ENCODE measurements around the gene MLYCD.
"Not testable (repeated sequence)": the region's sequence is repeated elsewhere in the genome, so short reads cannot be mapped to it uniquely, and the experiment has no call there.

Gene MLYCD

DNA sequence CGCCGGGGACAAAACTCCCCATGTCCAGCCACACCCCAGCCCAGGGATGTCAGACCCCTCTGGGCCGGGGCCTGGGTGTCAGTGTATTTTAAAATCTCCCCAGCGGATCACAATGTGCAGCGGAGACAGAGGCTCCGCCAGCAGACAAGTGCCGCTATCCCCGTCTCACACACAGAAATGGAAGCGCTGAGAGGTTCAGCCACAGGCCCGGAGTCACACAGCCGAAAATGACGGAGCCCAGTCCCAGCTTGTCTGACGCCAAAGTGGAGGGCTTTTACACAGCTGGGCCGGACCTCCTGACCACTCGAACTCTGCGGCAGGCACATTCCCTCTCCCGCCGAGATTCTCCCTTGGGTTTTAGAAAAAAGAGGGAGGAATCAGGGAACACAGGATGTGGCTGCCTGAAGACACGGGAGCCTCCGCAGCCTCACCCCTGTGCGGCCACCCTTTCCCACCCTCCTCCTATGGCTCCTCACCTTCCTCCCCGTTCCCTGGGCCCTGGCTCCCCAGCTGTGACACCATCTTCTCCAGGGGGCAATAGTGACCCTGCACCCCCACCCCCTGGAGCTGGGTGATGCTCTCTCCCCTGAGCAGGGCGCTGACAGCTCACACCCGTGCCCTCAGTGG is 47.4 kb downstream of the MLYCD start:
- TF ChIP-seq, protein P1, sequence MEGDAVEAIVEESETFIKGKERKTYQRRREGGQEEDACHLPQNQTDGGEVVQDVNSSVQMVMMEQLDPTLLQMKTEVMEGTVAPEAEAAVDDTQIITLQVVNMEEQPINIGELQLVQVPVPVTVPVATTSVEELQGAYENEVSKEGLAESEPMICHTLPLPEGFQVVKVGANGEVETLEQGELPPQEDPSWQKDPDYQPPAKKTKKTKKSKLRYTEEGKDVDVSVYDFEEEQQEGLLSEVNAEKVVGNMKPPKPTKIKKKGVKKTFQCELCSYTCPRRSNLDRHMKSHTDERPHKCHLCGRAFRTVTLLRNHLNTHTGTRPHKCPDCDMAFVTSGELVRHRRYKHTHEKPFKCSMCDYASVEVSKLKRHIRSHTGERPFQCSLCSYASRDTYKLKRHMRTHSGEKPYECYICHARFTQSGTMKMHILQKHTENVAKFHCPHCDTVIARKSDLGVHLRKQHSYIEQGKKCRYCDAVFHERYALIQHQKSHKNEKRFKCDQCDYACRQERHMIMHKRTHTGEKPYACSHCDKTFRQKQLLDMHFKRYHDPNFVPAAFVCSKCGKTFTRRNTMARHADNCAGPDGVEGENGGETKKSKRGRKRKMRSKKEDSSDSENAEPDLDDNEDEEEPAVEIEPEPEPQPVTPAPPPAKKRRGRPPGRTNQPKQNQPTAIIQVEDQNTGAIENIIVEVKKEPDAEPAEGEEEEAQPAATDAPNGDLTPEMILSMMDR (IDR thresholded peaks at IDR 0.05; ENCODE audit: low read length, missing control alignments) = no peak
- no peak for DNase-seq (ENCODE audit: low read depth)
- H3K4me3 ChIP-seq (replicated peaks; ENCODE audit: low read depth, low read length) = no peak overlapping the region

DNA sequence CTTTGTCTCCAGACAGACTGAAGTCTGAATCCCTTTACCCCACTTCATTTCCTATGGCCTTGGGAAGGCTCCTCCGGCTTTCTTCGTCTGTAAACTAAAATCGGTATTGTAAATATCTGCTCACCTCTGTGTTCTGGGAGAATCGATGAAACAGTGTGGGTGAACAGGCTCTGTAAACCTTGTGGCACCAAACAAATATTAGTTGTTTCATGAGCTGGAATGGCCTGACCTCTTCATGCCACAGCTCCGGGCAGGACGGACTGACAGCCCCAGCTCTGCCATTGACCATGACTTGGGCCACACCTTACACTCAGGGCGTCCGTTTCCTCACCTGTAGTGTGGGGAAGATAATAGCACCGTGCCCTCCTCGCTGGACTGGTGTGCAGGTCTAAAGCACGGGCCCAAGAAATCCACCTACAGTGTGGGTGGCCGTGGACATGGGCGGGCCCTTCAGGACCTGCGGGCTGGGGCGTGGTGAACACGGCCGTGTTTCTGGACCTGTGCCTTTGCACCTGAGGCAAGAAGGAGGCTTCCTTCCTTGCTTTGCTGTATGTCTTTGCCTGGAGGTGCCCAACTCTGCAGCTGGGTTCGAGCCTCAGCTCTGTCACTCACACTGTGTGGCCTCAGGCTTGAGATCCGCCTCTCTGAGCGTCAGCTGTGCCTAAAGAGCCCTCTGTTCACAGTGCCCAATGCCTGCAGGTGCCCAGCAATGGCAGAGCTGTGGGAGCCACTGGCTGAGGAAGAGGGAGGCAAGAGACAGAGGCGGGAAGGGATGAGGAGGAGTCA is 48.1 kb downstream of the MLYCD start:
- TF ChIP-seq, protein P1 (IDR thresholded peaks at IDR 0.05; ENCODE audit: low read length, missing control alignments) = no peak
- no peak overlapping the region for H3K4me3 ChIP-seq (replicated peaks; ENCODE audit: low read depth, low read length)
- no peak for DNase-seq (ENCODE audit: low read depth)

DNA sequence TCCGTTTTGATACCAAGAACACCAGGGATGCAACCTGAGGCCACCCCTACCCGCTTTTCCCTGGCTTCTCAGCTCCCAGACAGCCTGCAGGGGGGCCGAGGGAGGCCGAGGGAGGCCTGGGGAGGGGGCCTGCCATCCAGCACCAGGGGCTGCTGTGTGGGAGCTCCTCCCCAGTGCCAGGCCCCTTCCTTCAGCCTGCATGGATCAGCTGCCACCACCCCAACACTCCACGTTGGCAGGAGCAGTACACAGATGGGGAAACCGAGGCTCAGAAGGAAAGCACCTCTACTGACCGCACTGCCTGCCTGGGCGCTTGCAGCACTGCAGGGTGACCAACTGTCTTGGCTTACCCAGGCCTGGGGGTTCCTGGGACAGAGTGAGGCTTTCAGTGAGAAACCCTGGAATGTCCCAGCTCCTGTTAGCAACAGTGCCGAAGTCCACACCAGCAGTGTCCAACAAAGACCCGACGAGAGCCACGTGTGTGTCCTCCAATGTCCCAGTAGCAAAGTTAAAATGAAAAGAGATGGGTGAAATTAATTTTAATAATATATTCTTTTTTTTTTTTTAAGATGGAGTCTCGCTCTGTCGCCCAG is 48.8 kb downstream of the MLYCD start:
- TF ChIP-seq, protein P1 (IDR thresholded peaks at IDR 0.05; ENCODE audit: low read length, missing control alignments) = no peak
- no peak for DNase-seq (ENCODE audit: low read depth)
- no peak overlapping the region for H3K4me3 ChIP-seq (replicated peaks; ENCODE audit: low read depth, low read length)

DNA sequence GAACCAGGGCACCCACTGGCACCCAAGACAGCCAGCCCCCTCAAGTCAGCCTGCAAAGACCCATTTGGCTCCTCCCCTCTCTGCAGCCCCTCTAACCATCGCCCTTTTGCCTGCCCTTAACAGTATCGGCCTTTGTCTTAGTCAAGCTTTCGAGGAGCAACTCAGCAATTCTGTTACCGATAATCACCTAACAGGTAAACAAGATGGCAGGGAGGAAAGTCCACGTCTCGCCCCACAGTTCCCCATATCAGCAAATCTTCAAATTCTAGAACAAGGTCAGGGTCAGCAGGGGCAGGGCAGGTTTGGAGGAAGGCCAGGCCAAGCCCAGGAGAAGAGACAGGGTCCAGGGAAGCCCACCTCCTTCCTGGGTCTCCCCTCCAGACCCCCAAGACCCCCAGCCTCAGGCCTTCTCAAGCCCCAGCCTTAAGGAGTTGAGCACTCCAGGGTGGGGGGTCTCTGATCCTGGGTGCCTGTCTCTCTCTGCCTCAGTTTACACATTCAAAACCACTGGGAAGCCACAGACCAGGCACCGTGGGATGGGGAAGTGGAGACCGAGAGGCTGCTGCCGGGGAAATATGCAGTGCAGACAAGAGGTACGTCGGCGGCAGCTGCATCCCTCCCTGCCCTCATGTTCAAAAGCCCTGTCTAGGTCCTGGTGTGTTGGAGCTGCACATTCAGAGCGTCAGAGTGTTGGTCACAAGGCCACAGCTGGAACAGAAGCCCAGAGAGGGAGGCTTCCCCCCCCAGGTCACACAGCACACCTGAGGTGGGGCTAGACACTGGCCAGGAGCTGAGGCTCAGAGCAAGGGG is 50.2 kb downstream of the MLYCD start:
- TF ChIP-seq, protein P1 (IDR thresholded peaks at IDR 0.05; ENCODE audit: low read length, missing control alignments) = no peak

DNA sequence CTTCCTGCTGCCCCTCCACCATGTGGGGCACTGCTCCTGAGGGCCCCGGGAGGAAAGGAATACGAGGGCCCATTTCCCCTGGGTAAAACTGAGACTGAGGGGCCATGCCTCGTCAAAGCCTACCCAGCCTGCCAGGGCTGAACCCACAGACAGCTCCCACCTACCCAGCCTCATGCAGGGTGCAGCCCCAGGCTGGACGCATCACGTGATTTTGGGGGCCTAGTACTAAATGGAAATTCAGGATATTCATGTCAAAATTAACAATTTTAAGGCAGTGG is 50.7 kb downstream of the MLYCD start:
- no peak for DNase-seq (ENCODE audit: low read depth)
- TF ChIP-seq, protein P1 (IDR thresholded peaks at IDR 0.05; ENCODE audit: low read length, missing control alignments) = no peak
- no peak overlapping the region for H3K4me3 ChIP-seq (replicated peaks; ENCODE audit: low read depth, low read length)

More for the DNA sequence above, 50.2 kb downstream of the MLYCD start:
- H3K4me3 ChIP-seq (replicated peaks; ENCODE audit: low read depth, low read length) = no peak overlapping the region
- no peak for DNase-seq (ENCODE audit: low read depth)

DNA sequence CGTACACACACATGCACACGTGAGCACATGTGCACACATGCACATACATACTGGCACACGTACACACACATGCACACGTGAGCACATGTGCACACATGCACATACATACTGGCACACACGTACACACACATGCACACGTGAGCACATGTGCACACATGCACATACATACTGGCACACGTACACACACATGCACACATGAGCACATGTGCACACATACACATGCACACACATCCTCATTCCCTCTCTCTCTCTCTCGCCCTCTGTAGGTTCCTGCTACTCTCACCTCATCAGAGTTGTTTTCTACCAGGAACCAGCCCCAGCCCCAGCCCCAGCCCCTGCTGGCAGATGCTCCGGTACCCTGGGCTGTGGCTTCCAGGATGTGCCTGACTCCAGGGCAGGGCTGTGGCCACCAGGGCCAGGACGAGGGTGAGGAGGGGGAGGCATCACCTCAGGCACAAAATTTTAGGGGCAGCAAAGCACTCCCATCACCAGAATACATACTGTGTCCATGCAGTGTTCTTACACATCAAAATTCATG is 52.0 kb downstream of the MLYCD start:
- not testable (repeated sequence) for H3K4me3 ChIP-seq (replicated peaks; ENCODE audit: low read depth, low read length); DNase-seq (ENCODE audit: low read depth)

DNA sequence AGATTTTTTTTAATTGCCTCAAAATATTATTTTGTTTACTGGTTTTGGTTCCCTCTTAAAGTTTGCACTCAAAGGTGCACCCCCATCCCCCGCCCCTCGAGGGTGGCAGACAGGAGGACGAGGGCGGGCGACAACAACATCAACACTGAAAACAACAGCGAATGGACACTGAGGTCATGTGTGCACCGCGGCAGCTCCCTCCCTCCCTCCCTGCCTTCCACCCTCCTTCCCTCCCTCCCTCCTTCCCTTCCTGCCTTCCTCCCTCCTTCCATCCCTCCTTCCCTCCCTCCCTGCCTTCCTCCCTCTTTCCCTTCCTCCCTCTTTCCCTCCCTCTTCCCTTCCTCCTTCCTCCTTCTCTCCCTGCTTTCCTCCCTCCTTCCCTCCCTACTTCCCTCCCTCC is 52.6 kb downstream of the MLYCD start:
- no peak for DNase-seq (ENCODE audit: low read depth)
- H3K4me3 ChIP-seq (replicated peaks; ENCODE audit: low read depth, low read length) = no peak overlapping the region
- TF ChIP-seq, protein P1 (IDR thresholded peaks at IDR 0.05; ENCODE audit: low read length, missing control alignments) = no peak
